SK-N-DZ (cell line): ENCODE measurements around the gene ZNF580.

Experiments
- DNase-seq: peaks from one replicate; pipeline ENCODE4 v3.0.0-alpha.2; 2015; ENCODE audit warnings: low spot score

ZNF580 gene

DNA sequence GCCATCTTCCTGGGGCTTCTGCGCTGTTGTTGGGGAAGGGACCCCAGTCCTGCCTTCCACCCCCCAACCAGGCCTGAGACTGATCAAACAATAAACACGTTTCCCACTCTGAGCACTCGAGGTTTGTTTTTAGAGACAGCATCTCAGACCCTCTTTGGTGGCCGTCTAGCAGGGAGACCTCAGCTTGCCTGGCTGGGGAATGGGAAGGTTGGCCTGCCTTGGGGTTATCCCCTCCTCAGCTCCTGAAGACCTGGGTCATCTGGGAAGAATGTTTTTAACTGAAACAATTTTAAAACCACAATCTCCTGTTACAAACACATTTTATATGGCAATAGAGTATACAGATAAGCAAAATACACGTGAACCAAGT lies 4.7 kb downstream of the ZNF580 start:
- no peak for DNase-seq

DNA sequence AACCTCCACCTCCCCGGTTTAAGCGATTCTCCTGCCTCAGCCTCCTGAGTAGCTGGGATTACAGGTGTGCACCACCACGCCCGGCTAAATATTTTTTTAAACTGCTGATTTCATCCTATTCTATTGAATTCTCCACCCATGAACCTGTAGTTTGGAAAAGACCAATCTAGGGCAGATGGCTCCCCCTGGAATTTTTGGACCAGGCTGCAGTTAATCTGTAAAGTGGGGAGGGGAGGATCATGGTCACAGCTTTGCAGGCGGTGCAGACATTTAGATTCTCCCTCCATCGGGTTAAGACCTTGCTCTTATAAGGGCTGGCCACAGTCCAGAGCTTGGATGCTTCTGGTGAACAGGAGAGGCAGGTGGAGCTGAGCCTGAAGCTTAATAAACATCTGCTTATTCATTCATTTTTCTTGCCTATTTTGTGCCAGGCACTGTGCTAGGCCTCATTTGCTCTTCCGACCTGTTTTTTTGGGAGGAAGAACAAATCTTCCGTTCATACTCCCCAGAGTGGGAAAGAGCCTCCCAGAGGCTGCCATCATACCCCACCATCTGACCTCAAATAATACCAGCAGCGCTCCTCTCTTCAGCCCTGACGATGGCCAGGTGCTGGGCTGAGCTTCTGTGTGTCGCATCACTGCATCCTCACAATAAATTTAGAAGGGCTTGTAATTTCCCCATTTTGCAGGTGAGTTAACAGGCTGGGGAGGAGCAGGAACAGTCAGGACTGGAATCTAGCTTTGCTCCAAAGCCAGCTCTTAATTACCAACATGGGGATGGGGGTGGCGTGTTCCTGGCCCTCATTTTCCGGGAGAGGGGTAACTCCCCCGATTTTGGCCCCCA lies 6.3 kb downstream of the ZNF580 start:
- DNase-seq: no peak

DNA sequence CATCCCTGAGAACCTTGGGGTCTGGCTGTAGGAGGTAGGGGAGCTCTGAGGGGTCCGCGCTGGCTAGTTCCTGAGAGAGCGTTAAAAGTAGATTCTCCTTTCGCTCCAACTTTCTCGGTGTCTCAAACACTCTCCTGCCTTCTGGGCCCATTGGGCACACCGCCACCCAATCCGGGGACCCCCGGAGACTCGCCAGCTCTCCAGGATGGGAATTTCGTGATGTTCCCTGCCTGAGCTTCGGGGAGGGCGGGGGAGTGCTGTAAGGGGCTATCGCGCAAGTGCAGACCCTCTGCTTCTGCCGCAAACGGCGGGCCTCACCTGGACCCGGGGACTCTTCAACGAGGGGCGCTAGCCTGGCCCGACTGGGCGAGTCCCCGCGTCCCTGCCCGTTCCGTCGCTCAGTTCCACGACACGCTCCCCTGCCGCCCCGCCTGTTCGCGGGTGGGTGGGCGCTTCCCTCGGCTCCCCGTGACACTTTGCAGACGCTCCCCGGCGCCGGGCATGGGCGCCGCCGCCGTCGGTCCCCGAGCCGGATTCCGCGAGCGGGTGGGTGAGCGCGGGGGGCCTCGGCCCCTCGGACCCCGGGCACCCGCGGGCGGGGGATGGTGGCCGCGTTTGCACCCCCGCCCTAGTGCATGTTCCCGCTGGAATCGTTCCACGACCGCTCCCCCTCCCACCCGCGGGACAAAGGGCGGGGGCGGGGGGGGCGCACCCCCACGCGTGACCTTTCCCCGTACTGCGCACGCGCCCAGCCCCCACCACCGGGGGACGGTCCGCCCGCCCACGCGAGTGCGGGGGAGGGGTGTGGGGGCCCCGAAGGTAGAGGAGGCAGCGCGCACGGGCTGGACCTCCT lies 7.2 kb downstream of the ZNF580 start, which contains the start of gene CCDC106:
Gene CCDC106 (plus strand): TSS at position 481 of the 853 bp plus-strand sequence. CDS start 835 bp downstream, outside the sequence.
- peak; percentile 64 for DNase-seq

DNA sequence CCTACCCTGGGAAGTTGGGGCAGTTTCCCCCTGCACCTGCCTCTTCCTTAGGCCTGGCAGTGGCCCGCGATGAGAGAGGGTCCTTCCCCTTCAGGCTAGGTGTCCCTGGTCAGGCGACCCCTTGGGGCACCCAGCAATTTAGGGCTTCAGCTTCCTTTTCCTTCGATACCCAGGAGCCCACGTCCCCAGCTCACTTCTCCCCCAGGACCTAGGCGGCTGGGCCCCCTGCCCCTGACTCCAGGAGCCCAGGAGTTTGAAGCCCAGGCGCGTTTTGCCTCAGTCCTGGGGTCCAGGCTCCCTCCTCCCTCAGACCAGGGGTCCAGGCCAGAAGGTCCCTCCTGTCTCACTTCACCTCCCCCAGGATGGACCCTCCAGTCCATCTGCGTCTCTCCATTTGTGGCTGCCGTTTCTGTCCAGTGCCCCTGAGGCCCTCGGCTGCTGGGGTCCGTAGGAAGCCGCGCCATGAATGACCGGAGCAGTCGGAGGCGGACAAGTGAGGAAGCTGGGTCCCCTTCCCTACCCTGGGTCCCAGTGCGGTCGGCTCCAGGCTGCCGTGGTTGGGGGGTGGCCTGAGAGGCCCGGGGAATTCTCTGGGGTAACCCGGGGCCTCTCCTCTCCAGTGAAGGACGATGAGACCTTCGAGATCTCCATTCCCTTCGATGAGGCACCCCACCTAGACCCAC lies 7.9 kb downstream of the ZNF580 start:
- no peak for DNase-seq

DNA sequence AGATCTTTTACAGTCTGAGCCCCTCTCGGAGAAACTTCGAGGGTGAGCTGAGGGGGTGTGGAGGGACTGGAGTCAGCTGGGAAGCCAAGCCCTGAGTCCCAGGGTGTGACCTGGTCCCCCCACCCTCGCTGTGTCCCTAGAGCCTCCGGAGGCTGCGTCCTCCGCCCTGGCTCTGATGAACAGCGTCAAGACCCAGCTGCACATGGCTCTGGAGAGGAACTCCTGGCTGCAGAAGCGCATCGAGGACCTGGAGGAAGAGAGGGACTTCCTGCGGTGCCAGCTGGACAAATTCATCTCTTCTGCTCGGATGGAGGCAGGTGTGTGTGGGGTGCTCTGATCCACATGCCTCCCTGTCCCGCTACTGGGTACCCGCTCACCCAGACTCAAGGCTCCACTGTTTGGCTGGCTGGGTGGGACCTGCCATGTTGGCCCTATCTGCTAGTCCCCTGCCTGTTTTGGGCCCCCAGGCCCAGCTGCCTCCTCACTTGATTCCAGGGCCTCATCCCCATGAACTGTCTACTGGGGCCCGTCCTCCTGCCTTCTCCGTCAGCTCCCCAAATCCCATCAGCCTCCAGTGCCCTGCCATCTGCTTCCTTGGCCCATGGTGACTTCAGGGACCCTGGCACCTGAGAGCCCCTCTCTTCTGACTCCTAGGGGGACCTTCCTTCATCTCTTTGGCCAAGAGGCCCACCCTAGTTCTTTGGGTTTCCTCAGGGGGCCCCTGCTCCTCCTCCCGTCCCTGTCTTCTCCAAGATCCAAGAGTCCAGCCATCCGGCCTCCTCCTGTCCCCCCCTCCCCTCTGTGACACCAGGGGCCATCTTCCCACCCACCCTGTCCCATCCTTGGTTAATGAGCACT lies 8.7 kb downstream of the ZNF580 start:
- no peak for DNase-seq

DNA sequence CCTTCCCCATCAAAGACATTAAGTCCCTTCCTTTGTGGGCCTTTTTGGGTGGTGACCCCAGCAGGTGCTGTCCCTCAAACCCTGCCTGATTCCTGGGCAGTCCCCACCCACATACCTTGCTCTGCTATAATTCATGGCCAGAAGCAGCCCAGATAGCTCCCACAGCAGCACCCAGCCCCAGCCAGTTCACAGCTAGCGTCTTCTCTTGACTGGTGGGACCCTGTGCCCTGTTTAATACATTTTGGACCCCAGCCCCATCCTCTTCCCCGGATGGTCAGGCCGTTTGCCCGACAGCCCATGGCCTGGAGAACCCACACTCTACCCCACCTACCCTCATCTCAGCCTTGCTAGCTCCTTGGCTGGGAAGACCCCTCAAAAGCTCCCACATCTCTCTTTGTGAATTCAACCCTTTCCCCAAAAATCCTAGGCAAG lies 9.3 kb downstream of the ZNF580 start:
- DNase-seq: no peak

DNA sequence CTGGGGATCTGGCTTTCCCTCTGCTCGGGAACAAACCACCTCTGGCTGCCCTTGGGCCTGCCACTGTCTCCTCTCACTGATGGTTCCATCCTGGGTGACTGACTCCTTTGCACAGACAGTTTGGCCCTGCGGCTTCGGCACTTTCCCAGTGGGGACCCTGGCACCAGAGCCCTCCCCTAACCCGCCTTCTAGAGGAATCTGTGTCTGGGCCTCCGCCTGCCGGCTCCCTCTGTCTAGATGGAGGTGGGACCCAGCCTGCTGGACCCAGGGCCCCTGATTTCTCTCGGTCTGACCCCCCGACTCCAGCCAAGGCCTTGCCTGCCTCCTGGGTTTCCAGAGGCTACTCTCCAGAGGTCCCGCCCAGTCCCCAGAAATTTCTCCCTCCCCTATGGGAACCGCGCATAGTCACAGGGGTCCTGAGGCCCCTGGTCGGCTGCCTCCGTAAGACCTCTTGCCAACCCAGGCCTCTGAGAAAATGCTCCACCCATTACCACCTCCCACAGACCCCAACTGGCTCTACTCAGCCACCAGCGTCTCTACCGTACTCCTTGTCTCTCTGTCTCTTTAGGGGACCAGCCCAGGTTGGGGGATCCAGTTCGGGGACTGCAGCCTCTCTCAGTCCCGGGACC lies 9.9 kb downstream of the ZNF580 start:
- no peak for DNase-seq

DNA sequence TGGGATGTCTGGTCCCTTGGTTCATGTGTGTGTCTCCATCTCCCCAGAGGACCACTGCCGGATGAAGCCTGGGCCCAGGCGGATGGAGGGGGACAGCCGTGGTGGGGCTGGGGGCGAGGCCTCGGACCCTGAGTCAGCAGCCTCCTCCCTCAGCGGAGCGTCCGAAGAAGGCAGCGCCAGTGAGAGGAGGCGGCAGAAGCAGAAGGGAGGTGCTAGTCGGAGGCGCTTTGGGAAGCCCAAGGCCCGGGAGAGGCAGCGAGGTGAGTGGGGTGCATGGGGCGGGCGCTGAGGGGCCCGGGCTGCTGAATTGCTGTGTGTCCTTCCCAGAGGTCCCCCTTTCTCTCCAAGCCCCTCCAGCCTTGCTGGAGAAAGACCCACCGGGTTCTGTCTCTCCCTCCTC lies 10.4 kb downstream of the ZNF580 start:
- DNase-seq: no peak

DNA sequence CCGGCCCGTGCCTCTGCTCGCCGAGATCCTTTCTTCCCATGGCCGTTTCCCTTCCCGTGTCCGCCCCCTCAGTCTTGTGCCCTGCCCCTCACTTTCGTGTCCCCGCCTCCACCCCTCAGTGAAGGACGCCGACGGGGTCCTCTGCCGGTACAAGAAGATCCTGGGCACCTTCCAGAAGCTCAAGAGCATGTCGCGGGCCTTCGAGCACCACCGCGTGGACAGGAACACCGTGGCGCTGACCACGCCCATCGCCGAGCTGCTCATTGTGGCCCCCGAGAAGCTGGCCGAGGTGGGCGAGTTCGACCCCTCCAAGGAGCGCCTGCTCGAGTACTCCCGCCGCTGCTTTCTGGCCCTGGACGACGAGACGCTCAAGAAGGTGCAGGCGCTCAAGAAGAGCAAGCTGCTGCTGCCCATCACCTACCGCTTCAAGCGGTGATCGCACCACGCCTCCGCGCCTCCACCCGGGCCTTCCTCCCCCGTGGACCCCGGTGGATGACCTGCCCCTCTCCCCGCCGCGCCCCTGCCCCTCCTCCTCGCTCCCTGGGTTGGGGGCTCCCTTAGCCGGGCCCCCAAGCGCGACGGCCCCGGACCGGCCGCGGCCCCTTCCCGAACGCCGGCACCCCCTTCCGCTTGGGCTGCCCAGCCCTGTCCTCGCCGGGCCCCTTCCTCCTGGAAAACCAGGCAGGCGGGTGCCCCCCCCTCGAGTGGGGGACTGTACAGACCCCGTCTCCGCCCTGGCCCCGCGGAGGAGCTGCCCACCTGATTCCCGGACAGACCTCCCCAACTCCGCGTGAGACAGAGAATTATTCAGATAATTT lies 11.7 kb downstream of the ZNF580 start:
- no peak for DNase-seq

DNA sequence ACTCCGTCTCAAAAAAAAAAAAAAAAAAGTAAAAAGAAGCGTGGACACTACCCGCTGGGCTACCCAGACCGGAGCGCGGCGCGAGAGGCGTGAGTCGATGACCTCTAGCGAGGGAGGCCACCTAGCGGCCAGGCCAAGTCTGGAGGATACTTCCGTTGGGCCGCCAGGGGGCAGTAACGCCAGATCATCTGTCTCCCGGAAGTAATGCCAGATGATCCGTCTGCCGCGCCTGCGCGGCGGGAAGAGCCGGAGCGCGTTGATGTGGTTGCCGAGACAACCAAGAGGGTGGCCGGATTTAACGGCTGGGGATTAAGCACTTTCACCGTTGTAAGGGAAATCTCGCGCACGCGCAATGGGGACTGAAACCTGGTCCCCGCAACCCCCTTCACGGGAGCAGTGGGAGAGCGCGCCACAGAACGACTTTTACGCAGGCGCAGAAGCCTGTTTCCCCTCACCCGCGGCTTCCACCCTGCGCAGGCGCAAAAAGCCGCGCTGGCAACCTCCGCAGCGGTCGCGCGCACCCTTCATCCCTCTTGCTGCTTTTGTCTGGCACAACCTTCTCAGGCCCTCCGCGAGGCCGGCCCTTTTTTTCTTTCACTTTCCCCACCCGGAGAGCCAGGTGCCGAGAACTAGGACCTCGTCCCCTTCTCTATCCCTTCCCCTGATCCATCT lies 13.0 kb downstream of the ZNF580 start:
- peak; percentile 95 for DNase-seq

DNA sequence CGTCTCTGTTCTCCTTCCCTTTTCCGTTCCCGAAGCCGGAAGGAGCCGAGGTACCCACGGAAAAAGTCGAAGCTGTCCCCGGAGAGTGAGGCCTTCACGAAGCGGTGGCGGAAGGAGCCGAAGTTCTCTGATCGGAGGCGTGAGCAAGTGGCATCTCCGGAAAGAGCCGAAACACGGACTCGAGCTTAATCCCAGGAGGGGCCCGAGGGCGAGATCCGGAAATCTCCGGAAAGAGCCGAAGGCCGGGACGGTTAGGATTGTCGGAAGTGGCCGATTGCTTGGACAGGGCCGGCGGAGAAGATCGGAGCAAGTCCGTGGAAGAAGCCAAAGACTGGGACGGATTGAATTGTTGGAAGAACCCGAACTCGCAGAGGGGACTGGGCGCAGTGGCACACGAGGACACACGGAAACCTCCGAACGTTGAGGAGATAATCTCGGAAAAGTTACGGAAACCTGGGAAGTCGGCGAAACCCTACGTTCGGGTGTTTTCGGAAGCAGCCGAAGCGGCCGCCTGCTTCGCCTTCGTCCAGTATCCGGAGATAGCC lies 13.6 kb downstream of the ZNF580 start:
- DNase-seq: peak; percentile 96

DNA sequence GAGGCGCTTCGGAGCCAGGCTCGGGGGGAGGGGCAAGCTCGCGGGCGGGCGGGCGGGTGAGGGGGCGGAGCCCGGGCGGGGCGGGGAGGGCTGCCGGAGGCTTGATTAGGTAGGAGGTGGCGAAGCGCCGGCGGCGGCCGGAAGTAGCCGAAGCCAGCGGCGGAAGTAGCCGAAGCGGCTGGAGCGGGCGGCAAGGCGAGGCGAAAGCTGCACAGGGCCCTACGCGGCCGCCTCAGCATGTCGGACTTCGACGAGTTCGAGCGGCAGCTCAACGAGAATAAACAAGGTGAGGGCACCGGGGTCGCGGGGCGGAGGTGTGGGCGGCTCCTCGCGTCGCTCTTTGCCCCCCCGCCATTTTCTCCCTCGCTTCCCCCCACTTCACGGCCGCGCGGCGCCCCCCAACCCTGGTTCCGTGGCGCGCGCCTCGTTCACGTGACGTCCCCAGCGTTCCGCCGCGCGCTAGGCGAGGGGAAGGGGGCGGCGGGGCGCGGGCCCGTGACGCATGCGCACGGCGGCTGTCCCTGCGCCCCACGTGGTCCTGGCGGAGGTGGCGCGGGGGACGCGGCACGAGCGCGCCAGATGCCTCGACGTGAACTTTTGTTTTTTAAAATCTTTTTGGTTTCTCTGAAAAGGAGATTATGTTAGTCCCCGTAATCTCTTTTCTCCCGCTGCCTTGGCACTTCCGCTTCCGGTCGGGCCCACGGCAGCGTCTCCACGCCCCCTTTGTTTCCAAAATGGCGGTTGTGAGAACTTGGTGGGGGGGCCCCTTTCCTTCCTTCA lies 14.3 kb downstream of the ZNF580 start, which contains the start of gene U2AF2:
Gene U2AF2 (plus strand): TSS at position 168 of the 780 bp plus-strand sequence. CDS start 70 bp downstream, at position 238.
- DNase-seq: peak; percentile 71

DNA sequence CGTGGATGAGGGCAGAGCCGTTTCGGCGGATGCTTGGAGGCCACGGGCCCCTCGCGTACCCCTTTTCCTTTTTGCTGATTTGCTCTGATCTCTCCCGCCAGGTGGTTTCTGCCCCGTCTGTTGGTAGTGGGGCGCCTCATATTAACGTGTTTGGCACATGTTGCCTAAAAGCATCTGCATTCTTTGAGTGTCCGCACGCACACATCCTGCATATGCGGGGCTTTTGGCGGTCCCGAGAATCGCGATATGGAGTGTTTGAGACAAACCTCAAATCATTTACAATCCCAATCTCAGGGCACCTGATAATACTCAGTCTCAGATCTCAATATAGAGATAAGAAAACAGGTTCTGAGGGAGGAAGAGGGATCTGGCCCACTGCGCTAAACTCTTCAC lies 14.8 kb downstream of the ZNF580 start:
- no peak for DNase-seq

DNA sequence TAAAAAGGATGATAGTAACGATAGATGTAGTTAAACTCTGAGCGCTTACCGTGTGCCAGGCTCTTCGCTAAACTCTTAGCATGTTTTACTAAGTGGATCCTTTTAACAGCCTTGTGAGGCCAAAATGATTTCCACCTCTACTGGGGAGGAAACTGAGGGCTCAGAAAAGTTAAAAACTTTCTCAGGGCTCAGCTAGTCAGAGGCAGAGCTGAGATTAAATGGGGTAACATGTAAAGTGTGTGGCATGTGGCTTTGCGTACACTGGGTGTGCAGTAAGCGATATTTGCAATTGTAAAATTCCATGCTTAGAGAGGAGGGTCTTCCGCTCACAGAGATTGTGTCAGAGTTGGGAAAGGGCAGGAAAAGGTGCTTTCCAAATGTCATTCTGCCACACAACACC lies 15.8 kb downstream of the ZNF580 start:
- DNase-seq: no peak

DNA sequence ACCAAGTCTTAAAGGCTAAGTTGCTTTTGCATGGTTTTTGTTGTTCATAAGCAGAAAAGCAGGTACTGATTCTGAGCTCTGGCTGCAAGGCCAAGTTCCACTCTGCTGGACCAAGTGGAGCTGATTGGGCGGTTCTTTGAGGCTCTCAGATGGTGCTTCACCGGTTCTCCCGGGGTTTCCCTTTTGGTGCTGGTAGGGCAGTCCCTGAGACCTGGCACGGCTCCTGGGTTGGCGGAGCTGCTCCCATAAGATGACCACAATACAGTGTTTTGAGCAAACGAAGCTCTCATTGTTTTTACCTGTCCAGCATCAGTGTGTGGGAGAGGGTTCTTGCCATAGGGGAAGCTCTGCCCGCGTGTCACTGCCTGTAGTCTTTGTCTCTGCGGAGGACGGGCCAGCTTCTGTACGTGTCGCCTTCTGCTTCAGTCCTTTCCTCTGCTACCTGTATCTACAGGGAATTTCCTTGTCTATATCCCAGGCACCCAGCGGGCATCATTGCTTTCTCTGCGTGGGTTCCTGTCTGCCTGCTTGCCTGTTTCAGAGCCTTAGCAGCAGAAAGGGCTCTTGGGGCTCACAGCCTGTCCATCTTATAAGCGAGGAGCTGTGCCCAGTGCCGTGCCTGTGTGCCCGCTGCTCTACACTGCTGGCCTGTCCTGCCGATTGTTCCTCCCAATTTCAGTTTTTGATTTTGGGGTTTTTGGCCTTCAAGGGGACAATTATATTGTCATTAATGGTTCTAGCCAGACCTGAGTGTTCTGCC lies 16.4 kb downstream of the ZNF580 start:
- DNase-seq: no peak

DNA sequence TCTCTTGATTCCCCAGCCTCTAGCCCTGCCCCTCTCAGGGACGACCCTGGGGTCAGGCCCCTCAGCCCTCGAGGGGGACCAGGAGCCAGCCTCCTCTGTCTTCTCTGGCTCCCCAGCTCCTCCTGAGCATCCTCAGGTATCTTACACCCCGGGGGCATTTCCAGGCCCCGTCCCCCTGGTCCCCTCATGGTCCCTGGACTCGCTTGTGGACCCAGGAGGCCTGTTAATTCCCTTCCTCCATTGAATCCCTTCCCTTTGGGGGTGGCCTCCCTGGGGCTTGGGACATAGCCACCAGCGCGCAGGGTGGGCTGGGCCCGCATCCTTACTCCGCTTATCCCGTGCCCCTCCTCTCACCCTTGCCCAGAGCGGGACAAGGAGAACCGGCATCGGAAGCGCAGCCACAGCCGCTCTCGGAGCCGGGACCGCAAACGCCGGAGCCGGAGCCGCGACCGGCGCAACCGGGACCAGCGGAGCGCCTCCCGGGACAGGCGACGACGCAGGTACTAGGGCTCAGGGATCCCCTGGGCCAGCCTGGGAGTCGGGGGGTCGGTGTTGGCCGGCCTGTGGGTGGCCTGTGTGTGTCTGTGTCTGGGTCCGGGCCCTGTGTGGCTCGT lies 18.2 kb downstream of the ZNF580 start:
- DNase-seq: no peak

DNA sequence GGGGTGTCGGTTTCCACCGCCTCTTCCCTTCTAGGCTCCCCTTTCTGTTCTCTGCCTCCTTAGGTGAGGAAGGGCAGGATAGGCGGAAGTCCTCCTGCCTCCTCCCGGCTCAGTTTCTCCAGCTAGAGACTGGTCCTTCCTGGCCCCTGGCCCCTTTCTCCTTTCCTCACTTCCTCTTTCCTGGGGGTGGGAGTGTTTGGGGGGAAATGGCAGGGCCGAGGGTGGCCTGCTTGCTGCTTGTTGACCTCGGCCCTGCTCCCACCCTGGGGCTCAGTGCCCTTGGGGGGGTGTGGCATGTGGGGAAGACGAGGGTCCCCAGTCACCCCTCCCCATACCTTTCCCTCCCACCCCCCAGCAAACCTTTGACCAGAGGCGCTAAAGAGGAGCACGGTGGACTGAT lies 19.0 kb downstream of the ZNF580 start:
- no peak for DNase-seq
